Panc1 (cell line): ENCODE results near the gene GADL1. TPM values are rescaled to one million over a fixed set of nuclear protein-coding genes. Genes with fewer than 3 reads are reported as not detected.
A peak's percentile ranks its signal among the peaks of the same experiment; 100 is the strongest.

Experiments
- ATAC-seq: fragments of 200-7000 bp; cut with Tn5 transposase; 2 replicates; pipeline ENCODE4 v1.9.1; 2020; ENCODE audit warnings: mild to moderate bottlenecking, moderate library complexity
- BruUV-seq: library from RNA; stranded (reverse); fragments of 400-500 nt; replicated peaks from 2 replicates; lab custom pipeline; 2021; lab: Mats Ljungman, UMichigan
- CTCF ChIA-PET: fragments of 300-600 bp; sonication (Branson Sonifier 250); formaldehyde crosslinking; loops from one replicate; lab custom pipeline; 2022; ENCODE audit warnings: antibody characterized with exemption; lab: Charles Lee
- POLR2A ChIA-PET: fragments of 300-600 bp; sonication (Branson Sonifier 250); formaldehyde crosslinking; loops from one replicate; lab custom pipeline; 2022; ENCODE audit warnings: antibody characterized with exemption; lab: Charles Lee
- DNase-seq: peaks from one replicate; pipeline ENCODE4 v3.0.0-alpha.2; 2010; ENCODE audit warnings: low read depth, low spot score
- H3K27ac ChIP-seq: 2 replicates; pipeline ENCODE4 v1.5.1; 2011; ENCODE audit warnings: mild to moderate bottlenecking, low read length, inconsistent platforms
- H3K27me3 ChIP-seq: fragments of 200-500 bp; sonication (Bioruptor generic); 2 replicates; pipeline ENCODE4 v1.6.0; 2014; ENCODE audit warnings: low read length, inconsistent platforms; ENCODE audit not compliant: control insufficient read depth, insufficient read depth
- H3K36me3 ChIP-seq: fragments of 200-500 bp; sonication (Bioruptor generic); 2 replicates; pipeline ENCODE4 v1.5.1; 2014; ENCODE audit warnings: inconsistent platforms, mild to moderate bottlenecking, low read length, moderate library complexity; ENCODE audit not compliant: control insufficient read depth, insufficient read depth
- H3K4me1 ChIP-seq: 2 replicates; pipeline ENCODE4 v1.5.1; 2011; ENCODE audit warnings: inconsistent platforms, mild to moderate bottlenecking, low read length, moderate library complexity; ENCODE audit not compliant: control insufficient read depth, insufficient read depth
- H3K4me3 ChIP-seq, 2 experiments: 2 replicates each; pipeline ENCODE4 v1.5.1; 2011 to 2012; ENCODE audit warnings: low read depth in 2 of 2, low read length in 2 of 2, mild to moderate bottlenecking in 2 of 2, inconsistent platforms in 1 of 2, moderate library complexity in 1 of 2
- H3K9me3 ChIP-seq: fragments of 200-500 bp; sonication (Bioruptor generic); 2 replicates; pipeline ENCODE4 v1.5.1; 2014; ENCODE audit warnings: low read depth, mild to moderate bottlenecking, inconsistent platforms, low read length, moderate library complexity; ENCODE audit not compliant: control insufficient read depth, insufficient read depth
- CTCF ChIP-seq: fragments of 450-650 bp; IDR thresholded peaks from 2 replicates; pipeline ENCODE4 v1.5.1; 2017; ENCODE audit warnings: mild to moderate bottlenecking
- POLR2AphosphoS5 ChIP-seq: IDR thresholded peaks from 2 replicates; pipeline ENCODE4 v1.6.1; 2012; ENCODE audit warnings: mild to moderate bottlenecking, low read depth, low read length, moderate library complexity
- REST ChIP-seq, 2 experiments: IDR thresholded peaks; 2 replicates each; pipeline ENCODE4 v1.6.1; 2011 to 2012; ENCODE audit warnings: low read depth in 2 of 2, control low read depth in 1 of 2, low read length in 1 of 2, mild to moderate bottlenecking in 1 of 2, moderate library complexity in 1 of 2; ENCODE audit not compliant: insufficient read depth in 1 of 2
- SIN3A ChIP-seq: IDR thresholded peaks from 2 replicates; pipeline ENCODE4 v1.6.1; 2012; ENCODE audit warnings: low read depth, mild to moderate bottlenecking, low read length, moderate library complexity, borderline replicate concordance; ENCODE audit not compliant: insufficient read depth
- TCF7L2 ChIP-seq: IDR thresholded peaks from 2 replicates; pipeline ENCODE4 v1.6.1; 2011; ENCODE audit warnings: mild to moderate bottlenecking, low read depth, low read length, inconsistent platforms
- in situ Hi-C: cut with HindIII; loops from 2 replicates; pipeline ENCODE4 v1.10.0; 2016; ENCODE audit warnings: low sequenced_read_pairs, low pct_unique_long_range_greater_than_20kb
- intact Hi-C: fragments of 100-400 bp; cut with micrococcal nuclease; formaldehyde crosslinking; loops from one replicate; pipeline ENCODE4 v1.10.0; 2022; ENCODE audit not compliant: unreplicated experiment
- total RNA-seq: library from RNA; stranded (reverse); gene quantifications from one replicate; pipeline ENCODE4 v1.2.1, GENCODE V29; 2021; ENCODE audit not compliant: unreplicated experiment

GADL1 gene
- total RNA-seq, 1 experiment from 2014 or later: not detected

GRCh38 chr3:30747771-30748281, 146.6 kb downstream of the GADL1 start:
- Histone ChIP-seq H3K27ac (peak overlapping the region; percentile 68; the same call in 1 of the 2 replicates), H3K27me3 (no peaks in the 10 kb centered on the region), H3K4me1 (peaks cover 9% of the 10 kb centered on the region), H3K9me3 (no peaks in the 10 kb centered on the region), H3K36me3 (no peaks in the 10 kb centered on the region), H3K4me3 (no peak overlapping the region)
- TF ChIP-seq POLR2AphosphoS5 (no peak), CTCF (peak; percentile 67; the same call in 1 of the 2 replicates), SIN3A (no peak)
- ChIA-PET CTCF (no interaction called here), POLR2A (interaction anchor here (0.6 kb wide), 1 partner anchor 178 kb away, joined by 3 read pairs; no protein-coding TSS in a partner anchor)
- no TSS peak for BruUV-seq
- DNase-seq (no peak), ATAC-seq (peak; percentile 83)
- in situ Hi-C loops: no loop called here
- intact Hi-C loops: loop anchor here (5.0 to 10.0 kb wide), 3 partner anchors 46 to 706 kb away; no protein-coding TSS in a partner anchor

- DNase-seq (no peak), ATAC-seq (no peak)
- intact Hi-C loops (loop anchor here (10.0 kb wide), 1 partner anchor 629 kb away; no protein-coding TSS in a partner anchor), in situ Hi-C loops (no loop called here)
- TF ChIP-seq SIN3A (no peak), POLR2AphosphoS5 (no peak), TCF7L2 (no peak), REST (IDR thresholded peaks at IDR 0.05; ENCODE audit: insufficient read depth in 1 of 2, low read depth in 2 of 2, low read length in 1 of 2) (no peak), CTCF (no peak)
- H3K27me3 ChIP-seq: no peaks in the 10 kb centered on the region
- ChIA-PET CTCF (no interaction called here), POLR2A (no interaction called here)
- no TSS peak for BruUV-seq
- no peaks in the 10 kb centered on the region for H3K9me3 ChIP-seq
- H3K27ac ChIP-seq: peak overlapping the region; percentile 12; the same call in 1 of the 2 replicates
- H3K4me1 ChIP-seq: peaks cover 9% of the 10 kb centered on the region
- no peaks in the 10 kb centered on the region for H3K36me3 ChIP-seq
- H3K4me3 ChIP-seq: no peak overlapping the region
Measured at GRCh38 chr3:30743641-30744317, 150.7 kb downstream of the GADL1 start.
